HepG2 (cell line): ENCODE results near the gene NDEL1. TPM values are rescaled to one million over a fixed set of nuclear protein-coding genes. Genes with fewer than 3 reads are reported as not detected.

Source experiments
- ADNP ChIP-seq: sonication (generic); formaldehyde crosslinking; IDR thresholded peaks from 2 replicates; pipeline ENCODE4 v1.4.0; 2020; ENCODE audit warnings: missing genetic modification reagents
- CHCHD3 ChIP-seq: sonication (generic); formaldehyde crosslinking; IDR thresholded peaks from 2 replicates; pipeline ENCODE4 v1.8.0; 2022; ENCODE audit warnings: mild to moderate bottlenecking, missing genetic modification reagents, moderate library complexity
- FOXO4 ChIP-seq: sonication (generic); formaldehyde crosslinking; conservative IDR thresholded peaks from 2 replicates; pipeline ENCODE4 v1.8.1; 2023; ENCODE audit warnings: missing genetic modification reagents
- HOXA9 ChIP-seq: sonication (generic); formaldehyde crosslinking; IDR thresholded peaks from 2 replicates; pipeline ENCODE4 v1.8.1; 2022; ENCODE audit warnings: missing genetic modification reagents, mild to moderate bottlenecking, moderate library complexity, borderline replicate concordance
- NONO ChIP-seq, 2 experiments: fragments of 450-650 bp in 1 of 2; sonication (generic) in 1 of 2; formaldehyde crosslinking in 1 of 2; IDR thresholded peaks in 1 of 2; conservative IDR thresholded peaks in 1 of 2; 2 replicates each; pipeline versions ENCODE4 v1.6.1 to v1.8.0; 2017 to 2022; ENCODE audit warnings: mild to moderate bottlenecking in 1 of 2, missing genetic modification reagents in 1 of 2, moderate library complexity in 1 of 2
- PRDM15 ChIP-seq: sonication (generic); formaldehyde crosslinking; IDR thresholded peaks from 2 replicates; pipeline ENCODE4 v1.4.0; 2020; ENCODE audit warnings: missing genetic modification reagents
- RBM22 ChIP-seq: fragments of 200-400 bp; formaldehyde crosslinking; optimal IDR thresholded peaks from 2 replicates; pipeline ENCODE3; 2017; ENCODE audit warnings: mild to moderate bottlenecking, low read length, moderate library complexity
- SALL1 ChIP-seq: sonication (generic); formaldehyde crosslinking; IDR thresholded peaks from 2 replicates; pipeline ENCODE4 v1.8.0; 2022; ENCODE audit warnings: mild to moderate bottlenecking, missing genetic modification reagents
- TAF15 ChIP-seq: fragments of 200-400 bp; formaldehyde crosslinking; IDR thresholded peaks from one replicate; pipeline ENCODE4 v1.6.1; 2018; ENCODE audit warnings: mild to moderate bottlenecking, low read depth, low read length; ENCODE audit not compliant: poor library complexity, severe bottlenecking
- ZKSCAN5 ChIP-seq: sonication (generic); formaldehyde crosslinking; IDR thresholded peaks from 2 replicates; pipeline ENCODE4 v1.5.1; 2020; ENCODE audit warnings: mild to moderate bottlenecking, missing genetic modification reagents
- ZNF142 ChIP-seq: sonication (generic); formaldehyde crosslinking; IDR thresholded peaks from 2 replicates; pipeline ENCODE4 v1.4.0; 2020; ENCODE audit warnings: missing genetic modification reagents
- ZNF282 ChIP-seq: fragments of 450-650 bp; IDR thresholded peaks from 2 replicates; pipeline ENCODE4 v1.6.1; 2018; ENCODE audit not compliant: partially characterized antibody
- ZNF354B ChIP-seq: sonication (generic); formaldehyde crosslinking; IDR thresholded peaks from 2 replicates; pipeline ENCODE4 v1.8.0; 2022; ENCODE audit warnings: mild to moderate bottlenecking, missing genetic modification reagents
- ZNF441 ChIP-seq: sonication (generic); formaldehyde crosslinking; IDR thresholded peaks from 2 replicates; pipeline ENCODE4 v1.7.0; 2021; ENCODE audit warnings: missing genetic modification reagents, borderline replicate concordance
- ZNF652 ChIP-seq: IDR thresholded peaks from 2 replicates; pipeline ENCODE4 v1.6.1; 2016; ENCODE audit warnings: low read depth, borderline replicate concordance
- ZNF691 ChIP-seq: sonication (generic); formaldehyde crosslinking; IDR thresholded peaks from 2 replicates; pipeline ENCODE4 v1.4.0; 2020; ENCODE audit warnings: missing genetic modification reagents, low read depth, mild to moderate bottlenecking, borderline replicate concordance
- ZNF816 ChIP-seq: sonication (generic); formaldehyde crosslinking; IDR thresholded peaks from 2 replicates; pipeline ENCODE4 v1.8.0; 2022; ENCODE audit warnings: missing genetic modification reagents, mild to moderate bottlenecking, borderline replicate concordance
- polyA plus RNA-seq, 8 experiments: library from polyadenylated mRNA; depleted of rRNA in 3 of 8; stranded (reverse) in 7 of 8; unstranded in 1 of 8; fragments of >200 nt; fragmentation: Illumina TruSeq in 4 of 8; extraction: Trizol in 4 of 8; gene quantifications; 2 replicates each; pipeline versions ENCODE4 v1.2.1 to v1.2.3, GENCODE V29; 2011 to 2016; ENCODE audit warnings: low read depth in 4 of 8, missing spikeins in 1 of 8, mixed read lengths in 1 of 8; ENCODE audit not compliant: insufficient read depth in 1 of 8
- total RNA-seq, 5 experiments: library from RNA; depleted of rRNA; stranded (reverse); fragments of >200 nt; fragmentation: Illumina TruSeq; extraction: Trizol; gene quantifications; 2 replicates each; pipeline ENCODE4 v1.2.3, GENCODE V29; 2016; ENCODE audit warnings: low read depth in 1 of 5

NDEL1 gene
- total and polyA plus RNA-seq, 2 of the 13 experiments (the other 11 are each of a cell fraction or from before 2014, with no cell fraction given): 59.8 to 153 TPM

GRCh38 chr17:8436169-8436843, 622 bp downstream of the NDEL1 start (continued):
- TF ChIP-seq ZNF652 (CRISPR knock-in tag): no peak
- no peak for TF ChIP-seq PRDM15
- TF ChIP-seq SALL1 (CRISPR knock-in tag): peak; percentile 53
- TF ChIP-seq ZNF691: no peak
- TF ChIP-seq RBM22: no peak
- no peak for TF ChIP-seq CHCHD3 (CRISPR knock-in tag)
- TF ChIP-seq TAF15: no peak
- no peak for TF ChIP-seq ZNF816
- peak; percentile 84 for TF ChIP-seq ZKSCAN5 (CRISPR knock-in tag)
- no peak for TF ChIP-seq ADNP (CRISPR knock-in tag)
- TF ChIP-seq FOXO4 (CRISPR knock-in tag): no peak
- no peak for TF ChIP-seq NONO (IDR thresholded peaks at IDR 0.05)
- TF ChIP-seq NONO (CRISPR knock-in tag; conservative IDR thresholded peaks at IDR 0.05): no peak; the same call in 1 of the 2 replicates
- TF ChIP-seq ZNF441 (CRISPR knock-in tag): 0 out of 2 replicates have a peak, but pooled peaks have one; percentile 26
- no peak for TF ChIP-seq ZNF282
- no peak for TF ChIP-seq ZNF142
- no peak for TF ChIP-seq ZNF354B (CRISPR knock-in tag)
- no peak for TF ChIP-seq HOXA9 (CRISPR knock-in tag)
